Fibroblast of skin of right biceps (primary cell): Measurements from ENCODE around the gene ECSIT.
A peak's percentile ranks its signal among the peaks of the same experiment; 100 is the strongest.
"Not testable (repeated sequence)": the region's sequence is repeated elsewhere in the genome, so short reads cannot be mapped to it uniquely, and the experiment has no call there.

Experiments
- DNase-seq: peaks from one replicate; pipeline ENCODE4 v3.0.0-alpha.2; 2013

ECSIT gene

GRCh38 chr19:11499220-11499726, 29.7 kb downstream of the ECSIT start:
- DNase-seq: no peak

- DNase-seq: peak; percentile 88
Observed at GRCh38 chr19:11496391-11497163, 32.4 kb downstream of the ECSIT start.

- no peak for DNase-seq
Observed at GRCh38 chr19:11495885-11496284, 33.0 kb downstream of the ECSIT start.

GRCh38 chr19:11495481-11495880, 33.5 kb downstream of the ECSIT start:
- DNase-seq: no peak

- DNase-seq: no peak
Observed at GRCh38 chr19:11494634-11495285, 34.2 kb downstream of the ECSIT start.

- DNase-seq: no peak
Observed at GRCh38 chr19:11489378-11489777, 39.6 kb downstream of the ECSIT start.

- DNase-seq: no peak
Observed at GRCh38 chr19:11486661-11487503, 42.1 kb downstream of the ECSIT start.

- no peak for DNase-seq
Observed at GRCh38 chr19:11485245-11485837, 43.6 kb downstream of the ECSIT start.

- no peak for DNase-seq
Observed at GRCh38 chr19:11483366-11484111, 45.4 kb downstream of the ECSIT start.

GRCh38 chr19:11482384-11483050, 46.4 kb downstream of the ECSIT start:
- DNase-seq: peak; percentile 77

GRCh38 chr19:11481534-11482383, 47.2 kb downstream of the ECSIT start:
- peak; percentile 85 for DNase-seq

GRCh38 chr19:11480715-11481533, 48.0 kb downstream of the ECSIT start, which contains the start of gene ELAVL3:
Gene ELAVL3, minus strand, starts transcription at chr19:11481046. Its CDS starts 438 bp downstream, at chr19:11480608.
- DNase-seq: no peak

GRCh38 chr19:11479898-11480714, 48.8 kb downstream of the ECSIT start:
- no peak for DNase-seq

GRCh38 chr19:11479090-11479897, 49.6 kb downstream of the ECSIT start:
- DNase-seq: peak; percentile 34

- no peak for DNase-seq
Observed at GRCh38 chr19:11478167-11479089, 50.5 kb downstream of the ECSIT start.

GRCh38 chr19:11475861-11476260, 53.1 kb downstream of the ECSIT start:
- no peak for DNase-seq

- not testable (repeated sequence) for DNase-seq
Observed at GRCh38 chr19:11475343-11475742, 53.6 kb downstream of the ECSIT start.
